Renal pelvis (tissue), 4 donors: Measurements from ENCODE around the gene PLEK2. TPM values are rescaled to one million over a fixed set of nuclear protein-coding genes. Genes with fewer than 3 reads are reported as not detected.

Experiments
- DNase-seq: peaks from one replicate; pipeline ENCODE4 v3.0.0-alpha.2; 2013
- polyA plus RNA-seq, 3 donors: library from polyadenylated mRNA; unstranded; fragments of 120-200 nt; gene quantifications; one replicate each; pipeline ENCODE4 v1.2.1, GENCODE V29; 2013; ENCODE audit not compliant: insufficient read length in 3 of 3

Gene PLEK2
- polyA plus RNA-seq, 3 donors = 1.3 to 3.1 (median 2.2) TPM

DNA sequence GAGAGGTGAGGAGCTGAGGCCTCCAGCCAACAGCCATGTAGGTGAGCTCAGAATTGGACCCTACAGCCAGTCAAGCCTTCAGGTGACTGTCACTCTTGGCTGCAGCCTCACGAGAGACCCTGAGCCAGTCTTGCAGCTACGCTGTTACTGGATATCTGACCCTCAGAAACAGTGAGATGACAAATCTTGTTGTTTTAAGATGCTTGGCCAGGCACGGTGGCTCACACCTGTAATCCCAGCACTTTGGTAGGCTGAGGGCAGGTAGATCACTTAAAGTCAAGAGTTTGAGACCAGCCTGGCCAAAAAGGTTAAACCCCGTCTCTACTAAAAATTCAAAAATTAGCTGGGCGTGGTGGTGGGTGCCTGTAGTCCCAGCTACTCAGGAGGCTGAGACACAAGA lies 6.2 kb downstream of the PLEK2 start:
- DNase-seq = no peak

DNA sequence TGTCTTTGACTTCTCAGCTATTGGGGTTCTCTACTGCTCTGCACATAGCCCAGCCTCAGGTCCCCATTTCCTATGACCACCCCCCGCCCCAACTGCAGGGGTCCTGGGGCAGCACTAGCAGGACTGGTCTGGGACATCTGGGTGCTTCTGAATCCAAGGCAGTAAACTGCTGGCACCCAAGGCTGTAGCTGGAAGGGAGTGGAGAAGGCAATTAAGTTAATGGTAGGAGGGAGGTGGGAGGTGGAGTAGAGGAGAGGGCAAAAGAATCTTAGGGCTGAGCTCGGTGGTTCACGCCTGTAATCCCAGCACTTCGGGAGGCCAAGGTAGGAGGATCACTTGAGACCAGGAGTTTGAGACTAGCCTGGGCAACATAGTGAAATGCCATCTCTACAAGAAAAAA lies 11.5 kb downstream of the PLEK2 start:
- no peak for DNase-seq

DNA sequence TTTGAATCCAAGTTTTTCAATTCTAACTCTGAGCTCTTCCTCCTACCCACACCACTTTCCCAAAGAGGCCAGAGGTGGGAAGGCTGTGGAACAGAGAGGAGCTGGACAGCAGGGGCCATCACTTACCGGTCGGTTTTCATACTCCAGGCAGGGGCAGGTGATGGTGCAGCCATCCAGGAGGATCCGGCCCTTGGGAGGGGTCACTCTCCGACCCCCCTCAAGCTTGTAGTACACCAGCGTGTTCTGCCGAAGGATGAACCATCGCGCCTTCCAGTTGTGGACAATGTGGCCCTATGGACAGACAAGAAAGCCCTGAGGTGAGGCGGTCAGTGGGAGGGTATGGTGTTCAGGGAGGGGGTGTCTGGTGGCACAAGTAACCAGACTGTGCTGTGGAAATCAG lies 14.4 kb downstream of the PLEK2 start:
- DNase-seq = no peak

DNA sequence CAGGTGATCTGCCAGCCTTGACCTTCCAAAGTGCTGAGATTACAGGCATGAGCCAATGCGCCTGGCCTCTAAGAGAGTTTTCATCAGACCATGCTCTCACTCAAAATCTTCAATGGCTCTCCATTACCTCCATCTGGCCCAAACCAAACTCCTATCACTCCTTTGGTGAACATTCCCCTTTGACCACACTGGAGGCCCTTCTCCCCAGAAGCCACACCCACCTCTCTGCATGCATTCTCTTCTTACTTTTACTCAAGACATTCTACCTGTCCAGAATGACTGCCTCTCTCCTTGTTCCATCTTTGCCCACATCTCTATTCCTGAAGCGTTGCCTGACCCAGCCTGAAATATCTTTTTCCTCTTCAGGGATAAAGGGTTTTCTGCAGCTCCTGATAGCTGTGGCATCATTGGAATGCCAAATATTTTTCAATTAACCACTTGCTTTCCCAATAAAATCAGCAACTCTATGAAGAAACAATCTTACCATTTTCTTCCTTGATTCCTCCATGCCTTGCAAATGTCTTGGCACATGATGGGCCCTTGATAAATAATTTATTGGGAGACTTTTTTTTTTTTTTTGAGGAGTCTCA lies 15.5 kb downstream of the PLEK2 start:
- DNase-seq = no peak

DNA sequence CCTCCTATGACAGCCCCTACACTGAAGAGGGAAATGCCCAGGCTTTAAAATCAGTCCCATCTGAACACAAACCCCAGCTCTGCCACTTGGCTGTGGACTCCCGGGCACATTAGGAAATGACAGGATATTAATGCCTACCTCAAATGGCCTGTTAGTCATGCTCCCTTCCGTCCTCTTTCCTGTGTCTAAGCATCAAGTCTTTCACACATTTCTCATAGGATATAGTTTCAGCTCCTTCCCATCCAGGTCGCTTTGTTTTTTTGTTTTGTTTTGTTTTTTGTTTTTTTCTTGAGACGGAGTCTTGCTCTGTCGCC lies 16.1 kb downstream of the PLEK2 start:
- DNase-seq = no peak

DNA sequence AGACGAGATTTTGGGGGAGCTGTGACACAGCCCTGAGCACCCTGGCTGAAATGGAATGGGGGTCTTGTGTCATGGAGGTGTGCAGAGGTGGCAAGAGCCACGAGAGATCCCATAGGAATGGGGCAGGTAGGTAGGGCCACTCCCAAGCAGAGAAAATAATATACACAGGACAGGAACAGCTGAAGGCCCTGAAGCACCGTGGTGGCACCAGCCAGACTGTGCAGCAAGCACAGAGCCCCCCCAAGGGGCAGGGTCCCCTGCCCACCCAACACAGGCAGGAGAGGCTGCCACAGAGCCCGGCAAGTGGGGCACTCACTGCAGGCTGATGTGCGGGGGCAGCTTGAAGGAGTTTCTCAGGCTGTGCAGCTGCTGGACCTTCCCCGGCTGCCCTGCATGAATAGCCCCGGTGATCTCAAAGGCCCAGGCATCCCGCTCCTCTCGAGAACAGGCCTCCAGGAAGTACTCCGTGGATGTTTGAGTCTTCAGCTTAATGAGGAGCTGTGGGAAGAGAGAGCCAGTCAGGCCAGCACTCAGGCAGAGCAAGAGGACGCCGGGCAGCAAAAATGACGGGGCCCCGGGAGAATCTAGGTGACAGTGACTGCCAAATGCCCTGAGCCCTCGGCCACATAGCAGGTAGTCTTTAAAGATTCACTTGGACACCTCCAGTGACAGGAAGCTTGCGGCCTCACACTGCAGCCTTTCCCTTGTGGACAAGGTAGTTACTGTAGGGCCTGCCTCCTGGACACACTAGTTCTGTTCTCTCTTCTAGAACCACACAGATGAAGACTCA lies 16.7 kb downstream of the PLEK2 start:
- DNase-seq = no peak

DNA sequence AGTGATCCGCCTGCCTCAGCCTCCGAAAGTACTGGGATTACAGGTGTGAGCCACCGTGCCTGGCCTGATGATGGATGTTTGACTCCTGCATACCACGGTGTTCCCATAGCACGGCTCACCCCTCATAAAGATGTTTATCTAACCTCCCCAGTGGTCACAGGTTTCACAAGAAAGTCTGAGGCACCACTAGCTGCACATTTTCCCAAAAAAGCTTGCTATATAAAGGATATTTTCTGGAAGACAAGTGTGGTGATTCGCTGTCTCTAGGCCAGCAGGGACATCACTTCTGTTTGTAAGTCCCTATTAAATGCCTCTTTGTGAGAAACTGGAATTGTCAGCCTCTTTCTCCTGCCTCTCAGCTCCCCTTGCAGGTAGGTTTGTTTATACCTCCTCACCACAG lies 18.3 kb downstream of the PLEK2 start:
- DNase-seq = no peak

DNA sequence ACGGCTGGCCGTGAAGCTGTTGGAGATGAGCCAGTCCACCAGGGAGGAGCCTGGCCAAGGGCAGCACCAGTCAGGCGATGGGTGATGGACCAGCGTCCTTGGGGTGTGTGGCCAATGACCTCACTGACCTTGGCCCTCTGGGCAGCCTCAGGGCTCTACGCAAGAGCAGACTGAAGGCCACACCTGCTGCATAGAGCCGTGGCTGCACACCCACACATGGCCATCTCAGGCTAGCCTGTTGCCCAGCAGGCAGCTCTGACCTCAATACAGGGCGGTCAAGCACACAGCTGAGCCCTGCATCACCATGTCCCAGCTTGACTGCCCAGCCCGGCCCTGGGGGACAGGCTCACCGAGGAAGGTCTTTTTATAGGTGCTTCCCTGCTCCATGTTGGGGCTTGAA lies 19.2 kb downstream of the PLEK2 start:
- no peak for DNase-seq

DNA sequence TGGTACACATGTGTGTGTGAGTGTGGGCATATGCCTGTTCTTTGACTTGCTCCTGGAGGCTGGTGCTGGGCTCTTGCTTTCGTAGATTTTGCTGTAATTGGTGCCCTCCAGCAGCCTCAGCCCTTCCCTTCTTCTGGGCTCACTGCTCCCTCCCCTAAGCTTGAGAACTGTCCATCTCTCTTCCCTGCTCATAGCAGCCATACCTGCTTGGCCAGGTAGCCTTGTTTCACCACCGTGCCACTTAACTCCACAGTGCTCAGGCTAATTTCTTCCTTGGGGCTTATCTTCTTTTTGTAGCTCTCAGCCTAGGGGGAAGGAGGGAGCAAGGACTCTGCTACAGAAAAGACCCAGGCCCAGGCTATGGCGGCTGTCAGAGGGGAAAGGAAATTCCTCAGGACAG lies 19.8 kb downstream of the PLEK2 start:
- no peak for DNase-seq

DNA sequence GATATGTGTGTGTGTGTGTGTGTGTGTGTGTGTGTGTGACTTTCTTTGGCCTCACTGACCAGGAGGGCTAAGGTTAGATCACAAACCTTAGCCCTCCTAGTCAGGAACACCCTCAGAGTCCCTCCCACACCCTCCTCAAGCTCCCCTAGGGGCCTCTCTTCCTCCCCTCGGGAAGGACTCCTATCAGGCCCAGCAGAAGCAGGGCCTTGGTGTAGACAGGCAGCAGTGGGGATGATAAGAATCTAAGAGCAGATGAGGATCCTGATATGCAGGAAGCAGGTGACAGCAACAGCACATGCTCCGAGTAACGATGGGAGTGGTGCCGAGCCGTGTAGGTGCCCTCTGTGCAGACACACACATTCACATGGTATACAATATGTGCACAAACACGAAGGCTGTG lies 20.7 kb downstream of the PLEK2 start:
- DNase-seq = no peak

DNA sequence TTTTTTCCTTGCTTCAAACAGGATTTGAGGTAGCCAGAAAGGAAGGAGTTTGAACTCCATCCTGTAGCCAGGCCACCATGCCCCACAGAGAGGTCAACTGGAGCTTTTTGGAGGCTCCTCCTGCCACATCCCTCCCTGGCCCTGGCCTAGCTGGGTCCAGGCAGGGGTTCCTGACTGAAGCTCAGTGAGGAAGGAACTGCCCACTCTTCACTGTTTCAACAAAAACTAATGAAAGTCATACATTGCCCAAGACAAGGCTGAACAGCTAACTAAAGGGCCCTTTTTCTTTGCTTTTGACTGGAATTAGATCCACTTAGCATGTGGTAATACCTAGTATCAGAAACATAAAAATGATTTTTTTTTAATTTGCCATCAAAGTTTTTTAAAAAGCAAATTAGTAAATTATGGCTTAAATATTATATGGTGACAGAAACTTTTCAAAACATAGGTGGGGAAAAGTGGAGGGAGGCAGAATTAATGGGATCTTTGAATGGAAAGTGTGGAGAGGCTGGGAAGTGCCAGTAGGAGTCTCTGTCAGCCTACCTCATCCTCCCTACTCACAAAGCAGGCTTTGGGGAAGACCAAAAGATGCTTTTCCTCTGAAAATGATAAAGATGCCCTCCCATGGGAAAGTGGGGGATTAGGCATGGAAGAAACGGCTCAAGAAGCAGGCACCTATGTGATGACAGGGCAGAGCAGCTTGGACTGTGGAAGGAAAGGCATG lies 22.0 kb downstream of the PLEK2 start:
- no peak for DNase-seq

DNA sequence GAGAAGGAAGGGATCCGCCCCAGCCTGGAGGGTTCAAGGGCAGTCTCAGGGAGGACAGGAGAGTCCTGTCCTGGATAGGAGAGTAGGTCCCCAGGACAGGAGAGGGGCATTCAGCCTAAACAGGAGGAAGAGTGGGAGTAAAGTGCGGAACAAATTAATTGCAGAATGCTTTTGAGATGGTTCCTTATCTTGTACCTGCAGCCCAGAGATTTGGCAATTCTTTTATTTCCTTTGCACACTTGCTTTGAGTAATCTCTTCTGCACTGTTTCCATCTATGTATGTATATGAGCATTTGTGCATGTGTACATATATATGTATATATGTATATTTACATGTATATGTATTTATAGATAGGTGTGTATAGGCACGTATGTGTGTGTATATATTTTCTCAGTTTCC lies 22.7 kb downstream of the PLEK2 start:
- DNase-seq = no peak

DNA sequence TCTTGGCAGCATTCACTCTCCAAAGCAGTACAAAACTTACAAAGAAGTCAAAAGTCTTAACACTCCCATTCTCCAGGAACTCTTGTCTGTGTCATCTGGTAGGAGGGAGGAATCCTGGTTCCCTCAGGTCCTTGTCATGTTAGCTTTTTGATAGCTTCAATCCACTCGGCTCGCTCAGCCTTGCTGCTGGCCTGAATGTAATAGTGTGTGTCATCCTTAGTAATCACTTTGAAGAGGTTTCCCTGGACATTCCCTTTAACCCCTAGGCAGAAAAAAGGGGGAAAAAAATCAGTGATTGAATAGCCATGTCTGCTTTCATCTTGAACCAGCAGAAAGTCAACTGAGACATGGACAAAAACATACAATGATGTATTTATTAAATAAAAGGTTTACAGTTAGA lies 24.8 kb downstream of the PLEK2 start:
- no peak for DNase-seq

DNA sequence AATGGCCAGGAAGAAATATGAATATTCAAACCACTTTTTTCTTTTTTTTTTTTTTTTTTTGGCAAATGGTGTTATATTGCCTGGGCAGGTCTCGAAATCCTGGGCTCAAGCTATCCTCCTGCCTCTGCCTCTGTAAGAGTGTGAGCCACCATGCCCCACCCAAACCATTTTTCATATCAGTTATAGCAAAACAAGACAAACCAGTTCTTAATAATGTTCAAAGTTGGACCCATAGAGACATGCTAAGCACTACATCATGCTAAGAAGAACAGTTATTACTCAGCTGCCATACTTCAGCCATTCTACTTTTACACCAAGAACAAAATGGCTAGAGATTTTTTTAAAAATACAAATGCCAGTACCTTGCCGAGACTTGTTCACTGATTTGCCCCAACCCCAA lies 26.3 kb downstream of the PLEK2 start:
- no peak for DNase-seq

DNA sequence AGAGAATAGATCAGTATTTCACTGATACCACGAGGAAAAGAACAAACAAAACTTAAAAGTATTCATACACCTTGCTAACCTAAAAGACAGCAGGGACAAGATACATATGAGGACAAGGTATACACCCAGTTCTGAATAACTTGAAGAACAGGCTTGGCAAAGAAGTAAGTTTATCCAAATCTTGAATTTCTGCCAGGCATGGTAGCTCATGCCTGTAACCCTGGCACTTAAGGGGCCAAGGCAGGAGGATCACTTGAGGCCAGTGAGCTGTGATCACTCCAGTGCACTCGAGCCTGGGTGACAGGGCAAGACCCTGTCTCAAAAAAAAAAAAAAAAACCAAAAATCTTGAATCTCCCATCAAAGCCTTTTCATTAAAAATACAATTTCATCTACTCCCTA lies 26.8 kb downstream of the PLEK2 start:
- DNase-seq = no peak

DNA sequence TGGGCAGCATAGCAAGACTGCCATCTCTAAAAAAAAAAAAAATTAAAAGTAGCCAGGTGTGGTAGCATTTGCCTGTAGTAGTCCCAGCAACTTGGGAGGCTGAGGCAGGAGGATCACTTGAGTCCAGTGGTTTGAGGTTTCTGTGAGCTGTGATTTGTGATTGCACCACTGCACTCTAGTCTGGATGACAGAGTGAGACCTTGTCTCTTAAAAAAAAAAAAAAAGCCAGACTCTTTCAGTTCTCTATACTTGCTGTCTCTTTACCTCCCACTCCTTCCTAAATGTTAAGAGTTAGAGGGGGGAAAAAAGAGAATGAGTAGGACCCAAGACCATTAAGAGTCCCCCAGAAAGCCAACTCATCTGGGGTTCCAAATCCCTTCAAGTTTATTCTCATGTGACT lies 34.0 kb downstream of the PLEK2 start:
- DNase-seq = no peak

DNA sequence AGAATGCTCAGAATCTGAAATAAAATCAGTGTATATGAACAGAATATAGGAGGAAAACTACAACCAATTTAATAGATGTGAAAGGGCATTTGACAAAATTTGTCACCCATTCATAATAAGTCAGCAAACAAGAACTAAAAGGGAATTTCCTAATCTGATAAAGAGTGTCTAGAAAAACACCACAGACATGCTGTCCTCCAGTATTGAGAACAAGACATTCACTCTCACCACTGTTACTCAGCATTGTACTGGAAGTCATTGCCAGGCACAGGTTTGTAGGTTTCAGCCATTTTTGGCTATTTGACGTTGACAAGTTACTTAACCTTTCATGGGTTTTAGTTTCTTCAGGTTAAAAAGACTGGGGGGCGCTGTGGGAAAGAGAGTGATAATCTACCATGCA lies 38.6 kb downstream of the PLEK2 start:
- no peak for DNase-seq

DNA sequence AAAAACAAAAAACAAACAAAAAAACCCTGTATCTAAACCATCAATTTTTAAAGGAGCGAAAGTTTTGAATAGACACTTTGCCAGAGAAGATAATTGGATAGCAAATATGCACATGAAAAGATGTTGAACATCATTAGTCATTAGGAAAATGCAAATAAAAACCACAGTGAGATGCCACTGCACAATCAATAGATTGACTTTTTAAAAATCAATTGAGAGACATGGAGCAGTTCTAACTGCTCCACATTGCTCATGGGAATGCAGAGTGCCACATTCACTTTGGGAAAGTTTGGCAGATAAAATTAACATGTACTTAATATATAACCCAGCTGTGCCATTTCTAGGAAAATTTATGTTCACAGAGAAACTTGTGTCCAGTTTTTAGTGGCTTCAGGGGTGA lies 39.1 kb downstream of the PLEK2 start:
- no peak for DNase-seq

DNA sequence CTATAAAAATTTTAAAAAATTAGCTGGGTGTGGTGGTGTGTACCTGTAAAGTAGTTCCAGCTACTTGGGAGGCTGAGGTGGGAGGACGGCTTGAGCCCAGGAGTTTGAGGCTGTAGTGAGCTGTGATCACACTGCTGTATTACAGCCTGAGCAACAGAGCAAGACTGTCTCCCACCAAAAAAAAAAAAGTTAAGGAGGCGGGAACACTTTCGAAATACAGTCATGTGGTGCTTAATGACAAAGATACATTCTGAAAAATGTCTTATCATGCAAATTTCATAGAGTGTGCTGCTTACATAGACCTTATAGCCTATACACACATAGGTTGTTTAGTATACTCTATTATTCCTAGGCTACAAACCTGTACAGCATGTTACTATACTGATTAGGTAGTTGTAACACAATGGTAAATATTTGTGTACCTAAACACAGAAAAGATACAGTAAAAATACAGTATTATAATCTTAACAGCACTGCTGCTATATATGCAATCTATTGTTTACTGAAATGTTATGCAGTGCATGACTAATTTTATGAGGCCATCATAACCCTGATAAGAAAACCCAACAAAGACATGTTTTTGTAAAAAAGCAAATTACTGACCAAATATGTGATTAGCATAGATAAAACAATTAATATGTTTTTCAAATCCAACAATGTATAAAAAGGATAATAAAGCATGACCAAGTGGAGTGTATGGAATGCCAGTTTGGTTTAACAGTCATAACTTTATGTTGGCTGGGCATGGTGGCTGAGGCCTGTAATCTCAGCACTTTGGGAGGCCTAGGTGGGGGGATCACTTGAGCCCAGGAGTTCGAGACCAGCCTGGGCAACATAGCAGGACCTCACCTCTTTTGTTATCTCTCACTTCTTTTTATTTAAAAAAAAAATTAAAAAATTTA lies 40.5 kb downstream of the PLEK2 start:
- DNase-seq = no peak

DNA sequence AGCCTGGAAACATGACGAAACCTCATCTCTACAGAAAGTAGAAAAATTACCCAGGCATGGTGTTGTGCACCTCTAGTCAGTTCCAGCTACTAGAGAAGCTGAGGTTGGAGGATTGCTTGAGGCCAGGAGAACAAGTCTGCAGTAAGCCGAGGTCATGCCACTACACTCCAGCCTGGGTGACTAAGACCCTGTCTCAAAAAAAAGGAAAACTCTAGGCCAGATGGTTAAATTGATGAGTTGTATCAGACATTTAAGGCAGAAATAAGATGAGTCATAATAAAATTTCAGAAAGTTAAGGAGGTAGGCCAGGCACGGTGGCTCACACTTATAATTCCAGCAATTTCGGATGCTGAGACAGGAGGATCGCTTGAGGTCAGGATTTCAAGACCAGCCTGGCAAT lies 41.1 kb downstream of the PLEK2 start:
- DNase-seq = no peak

DNA sequence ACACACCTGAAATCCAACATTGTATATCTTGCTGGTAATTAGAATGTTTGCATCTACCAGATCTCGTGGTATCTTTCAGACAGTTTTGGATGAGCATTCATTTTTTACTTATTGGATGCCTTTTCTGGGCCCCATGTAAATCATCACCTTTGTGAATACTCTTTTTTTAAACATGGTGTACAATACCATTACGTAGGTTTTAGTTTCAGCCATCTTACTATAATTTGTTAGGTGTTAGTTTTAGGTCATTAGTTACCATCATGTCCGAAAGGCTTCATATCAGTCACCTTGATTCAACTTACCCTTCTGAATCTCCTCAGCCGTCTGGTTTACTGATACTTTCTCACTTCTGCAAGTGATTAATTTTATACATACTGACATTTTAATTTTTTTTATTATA lies 46.5 kb downstream of the PLEK2 start:
- no peak for DNase-seq

DNA sequence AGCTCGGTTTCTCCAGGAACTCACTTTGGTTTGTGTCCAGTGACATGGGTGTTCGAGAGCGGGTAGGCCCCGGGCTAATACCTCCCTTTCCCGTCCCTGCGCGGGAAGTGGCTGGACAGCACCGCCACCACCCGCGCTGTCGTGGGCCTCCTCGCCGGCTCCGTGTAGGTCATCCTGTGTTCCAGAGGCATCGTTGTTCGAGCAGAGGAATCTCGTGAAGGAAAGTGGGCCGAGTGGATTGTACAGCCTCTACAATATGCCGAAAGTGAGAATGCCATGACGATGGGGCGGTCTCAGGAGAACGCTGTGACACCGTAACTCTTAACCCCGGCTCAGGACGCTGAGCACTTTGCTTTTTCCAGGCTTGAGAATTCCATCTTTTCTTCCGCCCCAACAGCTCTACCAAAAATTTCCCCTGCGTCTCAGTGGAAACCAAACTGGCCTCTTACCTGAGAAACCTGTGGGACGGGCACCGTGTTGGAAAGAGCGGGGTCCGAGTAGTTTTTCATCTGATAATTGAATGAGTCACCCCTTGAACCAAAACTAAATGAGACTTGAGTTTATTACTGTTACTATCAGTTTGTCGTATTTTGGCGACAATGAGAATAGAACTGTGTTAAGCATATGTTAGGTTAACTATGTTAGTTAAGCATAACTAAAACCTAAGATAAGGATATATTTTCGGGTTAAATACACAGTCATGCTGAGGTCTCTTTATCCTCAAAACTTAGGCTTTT lies 51.3 kb downstream of the PLEK2 start:
- no peak for DNase-seq
